ENCODE results near the gene TRIOBP. TPM values are rescaled to one million over a fixed set of nuclear protein-coding genes. Genes with fewer than 3 reads are reported as not detected.

The TRIOBP gene
- total and polyA plus RNA-seq, 2 of the 4 experiments (the other 2 are of a cell fraction), result 46.4 to 69.8 TPM

GRCh38 chr22:37678372-37678771, 18.5 kb upstream of the TRIOBP start:
- H3K56ac ChIP-seq (ENCODE audit: extremely low read depth, insufficient read depth, low read length), result peak overlapping the region; percentile 63; the same call in 1 of the 2 replicates
- H3K4me1 ChIP-seq (ENCODE audit: control insufficient read depth, insufficient read depth, low read length), result peaks cover 20% of the 10 kb centered on the region
- no peak overlapping the region for H4K8ac ChIP-seq (ENCODE audit: low read depth in 2 of 2, low read length in 2 of 2)
- H3K4me3 ChIP-seq (ENCODE audit: insufficient read depth, low read depth, low read length), result peak overlapping the region; percentile 14; the same call in 1 of the 2 replicates
- peak overlapping the region; percentile 49 for H2BK5ac ChIP-seq (ENCODE audit: low read depth, low read length, poor library complexity, severe bottlenecking)
- dilution Hi-C loops (cut with HindIII; ENCODE audit: low sequenced_read_pairs, unreplicated experiment) (no loop called here), intact Hi-C loops (cut with micrococcal nuclease) (loop anchor here (5.0 kb wide), 1 partner anchor 131 kb away; no protein-coding TSS in a partner anchor), in situ Hi-C loops (cut with MboI; ENCODE audit: low sequenced_read_pairs) (no loop called here)
- TF ChIP-seq BHLHE40 (IDR thresholded peaks at IDR 0.05; ENCODE audit: low read depth, low read length), result no peak
- TF ChIP-seq POLR2A (IDR thresholded peaks at IDR 0.05; ENCODE audit: low read depth, low read length), result no peak
- no peak for TF ChIP-seq RAD21 (IDR thresholded peaks at IDR 0.05; ENCODE audit: low read length)
- no peak for TF ChIP-seq FOS (IDR thresholded peaks at IDR 0.05; ENCODE audit: low read depth, low read length)
- TF ChIP-seq MAFK (IDR thresholded peaks at IDR 0.05; ENCODE audit: low read depth, low read length), result no peak
- no peak for TF ChIP-seq NFE2L2 (IDR thresholded peaks at IDR 0.05; ENCODE audit: low read depth, low read length)
- TF ChIP-seq, protein P1, sequence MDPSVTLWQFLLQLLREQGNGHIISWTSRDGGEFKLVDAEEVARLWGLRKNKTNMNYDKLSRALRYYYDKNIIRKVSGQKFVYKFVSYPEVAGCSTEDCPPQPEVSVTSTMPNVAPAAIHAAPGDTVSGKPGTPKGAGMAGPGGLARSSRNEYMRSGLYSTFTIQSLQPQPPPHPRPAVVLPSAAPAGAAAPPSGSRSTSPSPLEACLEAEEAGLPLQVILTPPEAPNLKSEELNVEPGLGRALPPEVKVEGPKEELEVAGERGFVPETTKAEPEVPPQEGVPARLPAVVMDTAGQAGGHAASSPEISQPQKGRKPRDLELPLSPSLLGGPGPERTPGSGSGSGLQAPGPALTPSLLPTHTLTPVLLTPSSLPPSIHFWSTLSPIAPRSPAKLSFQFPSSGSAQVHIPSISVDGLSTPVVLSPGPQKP (IDR thresholded peaks at IDR 0.05; ENCODE audit: borderline replicate concordance, low read depth, low read length), result no peak
- no peak for TF ChIP-seq RCOR1 (IDR thresholded peaks at IDR 0.05; ENCODE audit: insufficient replicate concordance, low read length)
- TF ChIP-seq, protein P2, sequence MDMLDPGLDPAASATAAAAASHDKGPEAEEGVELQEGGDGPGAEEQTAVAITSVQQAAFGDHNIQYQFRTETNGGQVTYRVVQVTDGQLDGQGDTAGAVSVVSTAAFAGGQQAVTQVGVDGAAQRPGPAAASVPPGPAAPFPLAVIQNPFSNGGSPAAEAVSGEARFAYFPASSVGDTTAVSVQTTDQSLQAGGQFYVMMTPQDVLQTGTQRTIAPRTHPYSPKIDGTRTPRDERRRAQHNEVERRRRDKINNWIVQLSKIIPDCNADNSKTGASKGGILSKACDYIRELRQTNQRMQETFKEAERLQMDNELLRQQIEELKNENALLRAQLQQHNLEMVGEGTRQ (IDR thresholded peaks at IDR 0.05; ENCODE audit: low read depth, low read length), result no peak
- no peak for TF ChIP-seq CEBPB (IDR thresholded peaks at IDR 0.05; ENCODE audit: low read depth, low read length)
- TF ChIP-seq MAZ (IDR thresholded peaks at IDR 0.05; ENCODE audit: borderline replicate concordance, low read depth, low read length), result no peak
- TF ChIP-seq RFX5 (IDR thresholded peaks at IDR 0.05; ENCODE audit: low read depth, low read length), result no peak
- no peak for TF ChIP-seq SMC3 (IDR thresholded peaks at IDR 0.05; ENCODE audit: low read depth, low read length)
- TF ChIP-seq, protein P3, sequence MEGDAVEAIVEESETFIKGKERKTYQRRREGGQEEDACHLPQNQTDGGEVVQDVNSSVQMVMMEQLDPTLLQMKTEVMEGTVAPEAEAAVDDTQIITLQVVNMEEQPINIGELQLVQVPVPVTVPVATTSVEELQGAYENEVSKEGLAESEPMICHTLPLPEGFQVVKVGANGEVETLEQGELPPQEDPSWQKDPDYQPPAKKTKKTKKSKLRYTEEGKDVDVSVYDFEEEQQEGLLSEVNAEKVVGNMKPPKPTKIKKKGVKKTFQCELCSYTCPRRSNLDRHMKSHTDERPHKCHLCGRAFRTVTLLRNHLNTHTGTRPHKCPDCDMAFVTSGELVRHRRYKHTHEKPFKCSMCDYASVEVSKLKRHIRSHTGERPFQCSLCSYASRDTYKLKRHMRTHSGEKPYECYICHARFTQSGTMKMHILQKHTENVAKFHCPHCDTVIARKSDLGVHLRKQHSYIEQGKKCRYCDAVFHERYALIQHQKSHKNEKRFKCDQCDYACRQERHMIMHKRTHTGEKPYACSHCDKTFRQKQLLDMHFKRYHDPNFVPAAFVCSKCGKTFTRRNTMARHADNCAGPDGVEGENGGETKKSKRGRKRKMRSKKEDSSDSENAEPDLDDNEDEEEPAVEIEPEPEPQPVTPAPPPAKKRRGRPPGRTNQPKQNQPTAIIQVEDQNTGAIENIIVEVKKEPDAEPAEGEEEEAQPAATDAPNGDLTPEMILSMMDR (conservative IDR thresholded peaks at IDR 0.05; ENCODE audit: low read depth, low read length), result no peak
- TF ChIP-seq CHD1 (IDR thresholded peaks at IDR 0.05; ENCODE audit: low read depth, low read length), result no peak
- TF ChIP-seq MXI1 (IDR thresholded peaks at IDR 0.05; ENCODE audit: borderline replicate concordance, low read depth, low read length), result no peak
- no peak overlapping the region for H4K5ac ChIP-seq (ENCODE audit: low read depth, low read length)
- no peak overlapping the region for H2BK120ac ChIP-seq (ENCODE audit: low read depth, low read length)
- peak overlapping the region; percentile 60 for H3K27ac ChIP-seq (ENCODE audit: insufficient read depth, low read length)
- ChIA-PET POLR2A (ENCODE audit: unreplicated experiment) (interaction anchor here (0.5 to 1.0 kb wide), 2 partner anchors 17 to 111 kb away, joined by 3 to 17 read pairs; no protein-coding TSS in a partner anchor), CTCF (no interaction called here)
- H3K9me1 ChIP-seq (ENCODE audit: insufficient read depth, low read length), result no peaks in the 10 kb centered on the region; the same call in 1 of the 2 replicates
- H2AK5ac ChIP-seq (ENCODE audit: low read depth, low read length), result peak overlapping the region; percentile 44
- peaks cover 28% of the 10 kb centered on the region for H3K36me3 ChIP-seq (ENCODE audit: control insufficient read depth, insufficient read depth, low read length)
- H3K9me3 ChIP-seq (ENCODE audit: control insufficient read depth, insufficient read depth, low read length), result no peaks in the 10 kb centered on the region
- H2AFZ ChIP-seq (replicated peaks; ENCODE audit: low read length, poor library complexity), result peak overlapping the region; percentile 11
- H2AK9ac ChIP-seq (replicated peaks; ENCODE audit: low read depth, low read length, poor library complexity), result peak overlapping the region; percentile 70
- no TSS peak for BruUV-seq (replicated peaks)
- no peak overlapping the region for H2BK20ac ChIP-seq (ENCODE audit: low read depth, low read length)
- H3K14ac ChIP-seq (replicated peaks; ENCODE audit: low read depth, low read length), result peak overlapping the region; percentile 38
- no peaks in the 10 kb centered on the region for H3K27me3 ChIP-seq (ENCODE audit: control insufficient read depth, insufficient read depth, low read length)
- H3K9ac ChIP-seq (ENCODE audit: low read depth, low read length), result peak overlapping the region; percentile 65
- DNase-seq, result no peak
- H2BK15ac ChIP-seq (ENCODE audit: low read depth, low read length), result no peak overlapping the region
- 73% methylated on average over 3 of the region's 18 CpGs; no CpG with 5 or more reads in 1 of the 2 experiments for WGBS, 2 experiments (ENCODE audit: extremely low coverage in 2 of 2, insufficient read length in 1 of 2)
- no peak overlapping the region for H3K18ac ChIP-seq (ENCODE audit: low read depth, low read length)
- H4K91ac ChIP-seq (ENCODE audit: insufficient read depth, low read depth, low read length), result no peak overlapping the region
- H3K4me2 ChIP-seq (ENCODE audit: low read depth, low read length), result peak overlapping the region; percentile 79
- peak overlapping the region; percentile 62; the same call in 1 of the 2 replicates for H3K23ac ChIP-seq (ENCODE audit: low read depth, low read length)
- H3K4ac ChIP-seq (ENCODE audit: low read depth, low read length), result no peak overlapping the region; the same call in 1 of the 2 replicates
- peaks cover 12 to 50% of the 10 kb centered on the region in 2 experiments; a peak in 3 of 4 replicates for H3K79me1 ChIP-seq (ENCODE audit: low read depth in 1 of 2, low read length in 2 of 2)
- no peak for ATAC-seq (ENCODE audit: low read depth)
- peaks cover 69% of the 10 kb centered on the region for H4K20me1 ChIP-seq (ENCODE audit: insufficient read depth, low read length)

All from IMR-90 (cell line).